Natural killer cell treated with Interleukin-12 subunit alpha and Interleukin-12 subunit beta and Interleukin-15 and Interleukin-18, amount 100 ng/mL, for 72 hours (primary cell): ENCODE results near the gene TPSAB1. TPM values are rescaled to one million over a fixed set of nuclear protein-coding genes. Genes with fewer than 3 reads are reported as not detected.
"Not testable (repeated sequence)": the region's sequence is repeated elsewhere in the genome, so short reads cannot be mapped to it uniquely, and the experiment has no call there.

ENCODE experiments used
- ATAC-seq, 2 donors: fragments of 150-1000 bp; cut with Tn5 transposase in 1 of 2; sonication (Bioruptor Pico), chemical (Tn5 transposase) in 1 of 2; 2 replicates each; pipeline ENCODE4 v1.10.0; 2021
- DNase-seq: peaks from one replicate; pipeline ENCODE4 v3.0.0; 2022; ENCODE audit warnings: low spot score
- H3K27ac Mint-ChIP-seq, 2 donors: 1 replicate in 1 of 2; 2 replicates in 1 of 2; pipeline ENCODE4 v1.8.0; 2022; ENCODE audit warnings: mixed read lengths in 2 of 2, mild to moderate bottlenecking in 1 of 2, moderate library complexity in 1 of 2
- H3K27me3 Mint-ChIP-seq, 2 donors: 1 replicate in 1 of 2; 2 replicates in 1 of 2; pipeline ENCODE4 v1.8.0; 2022; ENCODE audit warnings: mixed read lengths in 2 of 2
- H3K36me3 Mint-ChIP-seq: one replicate; pipeline ENCODE4 v1.8.0; 2022; ENCODE audit warnings: mixed read lengths
- H3K4me1 Mint-ChIP-seq, 2 donors: 1 replicate in 1 of 2; 2 replicates in 1 of 2; pipeline ENCODE4 v1.8.0; 2022; ENCODE audit warnings: low read depth in 2 of 2, mixed read lengths in 2 of 2, mild to moderate bottlenecking in 1 of 2
- H3K4me3 Mint-ChIP-seq: one replicate; pipeline ENCODE4 v1.8.0; 2022; ENCODE audit warnings: mixed read lengths
- H3K9me3 Mint-ChIP-seq: 2 replicates; pipeline ENCODE4 v1.8.0; 2022; ENCODE audit warnings: mixed read lengths
- total RNA-seq, 2 donors: library from RNA; stranded (reverse); gene quantifications; one replicate each; pipeline ENCODE4 v1.2.3, GENCODE V29; 2022

Gene TPSAB1
- total RNA-seq = 1 to 10 TPM in 1 of 2 donors, not detected in 1; 6.6 TPM

GRCh38 chr16:1240436-1240835 is at the start of gene TPSAB1:
TSS of gene TPSAB1 (plus strand) at chr16:1240705. CDS start at chr16:1240939, 234 bp downstream.
- H3K36me3 Mint-ChIP-seq, H3K9me3 Mint-ChIP-seq, H3K4me3 Mint-ChIP-seq, ATAC-seq, H3K27me3 Mint-ChIP-seq, H3K27ac Mint-ChIP-seq: not testable (repeated sequence)
- peaks cover 4 to 12% of the 10 kb centered on the region in 2 donors for H3K4me1 Mint-ChIP-seq
- DNase-seq = peak; percentile 44

GRCh38 chr16:1190789-1191188 is 49.7 kb upstream of the TPSAB1 start:
- H3K27ac Mint-ChIP-seq, H3K4me3 Mint-ChIP-seq, H3K36me3 Mint-ChIP-seq, H3K9me3 Mint-ChIP-seq, DNase-seq, H3K27me3 Mint-ChIP-seq, H3K4me1 Mint-ChIP-seq, ATAC-seq: not testable (repeated sequence)

- H3K36me3 Mint-ChIP-seq = no peaks in the 10 kb centered on the region
- H3K4me1 Mint-ChIP-seq = no peaks in the 10 kb centered on the region
- H3K27ac Mint-ChIP-seq = no peak overlapping the region
- H3K4me3 Mint-ChIP-seq = no peak overlapping the region
- no peak for DNase-seq
- no peaks in the 10 kb centered on the region for H3K27me3 Mint-ChIP-seq
- H3K9me3 Mint-ChIP-seq = no peaks in the 10 kb centered on the region
- no peak for ATAC-seq
Measured at GRCh38 chr16:1192384-1193073, 48.0 kb upstream of the TPSAB1 start.

GRCh38 chr16:1193143-1193824 is 47.2 kb upstream of the TPSAB1 start:
- no peaks in the 10 kb centered on the region for H3K4me1 Mint-ChIP-seq
- no peak for ATAC-seq

GRCh38 chr16:1193825-1194581 is 46.5 kb upstream of the TPSAB1 start:
- no peaks in the 10 kb centered on the region for H3K36me3 Mint-ChIP-seq
- H3K27ac Mint-ChIP-seq = no peak overlapping the region
- DNase-seq (no peak), ATAC-seq (no peak)
- H3K9me3 Mint-ChIP-seq = no peaks in the 10 kb centered on the region
- no peaks in the 10 kb centered on the region for H3K4me1 Mint-ChIP-seq
- no peak overlapping the region for H3K4me3 Mint-ChIP-seq
- H3K27me3 Mint-ChIP-seq = no peaks in the 10 kb centered on the region

More at GRCh38 chr16:1193143-1193824, 47.2 kb upstream of the TPSAB1 start:
- Mint-ChIP-seq H3K27ac (no peak overlapping the region), H3K9me3 (no peaks in the 10 kb centered on the region), H3K4me3 (no peak overlapping the region), H3K36me3 (no peaks in the 10 kb centered on the region), H3K27me3 (no peaks in the 10 kb centered on the region)
- DNase-seq = no peak

GRCh38 chr16:1194665-1195392 is 45.7 kb upstream of the TPSAB1 start:
- Mint-ChIP-seq H3K27me3 (no peaks in the 10 kb centered on the region), H3K27ac (no peak overlapping the region), H3K4me1 (peaks cover 2% of the 10 kb centered on the region in 2 donors), H3K4me3 (no peak overlapping the region), H3K36me3 (no peaks in the 10 kb centered on the region), H3K9me3 (no peaks in the 10 kb centered on the region)
- DNase-seq (no peak), ATAC-seq (no peak)

GRCh38 chr16:1195393-1195666 is 45.2 kb upstream of the TPSAB1 start:
- DNase-seq = no peak
- Mint-ChIP-seq H3K36me3 (no peaks in the 10 kb centered on the region), H3K27me3 (no peaks in the 10 kb centered on the region), H3K9me3 (no peaks in the 10 kb centered on the region), H3K4me3 (no peak overlapping the region), H3K4me1 (peaks cover 4 to 5% of the 10 kb centered on the region in 2 donors), H3K27ac (no peak overlapping the region)
- no peak for ATAC-seq

- H3K9me3 Mint-ChIP-seq = no peaks in the 10 kb centered on the region
- no peaks in the 10 kb centered on the region for H3K36me3 Mint-ChIP-seq
- no peak overlapping the region for H3K4me3 Mint-ChIP-seq
- no peaks in the 10 kb centered on the region for H3K27me3 Mint-ChIP-seq
- ATAC-seq (no peak), DNase-seq (no peak)
- H3K27ac Mint-ChIP-seq = no peak overlapping the region
- peaks cover 4 to 5% of the 10 kb centered on the region in 2 donors for H3K4me1 Mint-ChIP-seq
Measured at GRCh38 chr16:1196494-1196893, 44.0 kb upstream of the TPSAB1 start.

- peaks cover 4 to 5% of the 10 kb centered on the region in 2 donors for H3K4me1 Mint-ChIP-seq
- ATAC-seq = no peak
- no peak overlapping the region for H3K27ac Mint-ChIP-seq
- H3K4me3 Mint-ChIP-seq = no peak overlapping the region
- no peak for DNase-seq
- no peaks in the 10 kb centered on the region for H3K36me3 Mint-ChIP-seq
- H3K9me3 Mint-ChIP-seq = no peaks in the 10 kb centered on the region
- no peaks in the 10 kb centered on the region for H3K27me3 Mint-ChIP-seq
Measured at GRCh38 chr16:1197237-1197866, 43.2 kb upstream of the TPSAB1 start.

- peaks cover 4 to 5% of the 10 kb centered on the region in 2 donors for H3K4me1 Mint-ChIP-seq
- no peaks in the 10 kb centered on the region for H3K36me3 Mint-ChIP-seq
- DNase-seq (no peak), ATAC-seq (no peak)
- H3K27ac Mint-ChIP-seq = no peak overlapping the region
- no peak overlapping the region for H3K4me3 Mint-ChIP-seq
- no peaks in the 10 kb centered on the region for H3K27me3 Mint-ChIP-seq
- H3K9me3 Mint-ChIP-seq = no peaks in the 10 kb centered on the region
Measured at GRCh38 chr16:1198194-1198593, 42.3 kb upstream of the TPSAB1 start.

GRCh38 chr16:1198671-1199346 is 41.7 kb upstream of the TPSAB1 start:
- ATAC-seq, H3K27ac Mint-ChIP-seq, H3K4me1 Mint-ChIP-seq, H3K36me3 Mint-ChIP-seq, H3K27me3 Mint-ChIP-seq, H3K4me3 Mint-ChIP-seq, DNase-seq, H3K9me3 Mint-ChIP-seq: not testable (repeated sequence)

GRCh38 chr16:1199347-1200013 is 41.0 kb upstream of the TPSAB1 start:
- Mint-ChIP-seq H3K27me3 (no peaks in the 10 kb centered on the region), H3K9me3 (no peaks in the 10 kb centered on the region)

More at GRCh38 chr16:1199347-1200013, 41.0 kb upstream of the TPSAB1 start:
- peaks cover 4 to 5% of the 10 kb centered on the region in 2 donors for H3K4me1 Mint-ChIP-seq
- H3K27ac Mint-ChIP-seq = no peak overlapping the region
- no peak for ATAC-seq
- DNase-seq = no peak
- no peaks in the 10 kb centered on the region for H3K36me3 Mint-ChIP-seq
- no peak overlapping the region for H3K4me3 Mint-ChIP-seq
